GM19099 (cell line): ENCODE results near the gene IL13RA1.

ENCODE experiments used
- POLR2A ChIP-seq: IDR thresholded peaks from 3 replicates; pipeline ENCODE4 v1.6.1; 2011; ENCODE audit warnings: low read depth; ENCODE audit not compliant: insufficient read length; ENCODE audit errors: extremely low read depth

Gene IL13RA1

GRCh38 chrX:118758511-118758910 lies 31.1 kb downstream of the IL13RA1 start:
- no peak for TF ChIP-seq POLR2A

DNA sequence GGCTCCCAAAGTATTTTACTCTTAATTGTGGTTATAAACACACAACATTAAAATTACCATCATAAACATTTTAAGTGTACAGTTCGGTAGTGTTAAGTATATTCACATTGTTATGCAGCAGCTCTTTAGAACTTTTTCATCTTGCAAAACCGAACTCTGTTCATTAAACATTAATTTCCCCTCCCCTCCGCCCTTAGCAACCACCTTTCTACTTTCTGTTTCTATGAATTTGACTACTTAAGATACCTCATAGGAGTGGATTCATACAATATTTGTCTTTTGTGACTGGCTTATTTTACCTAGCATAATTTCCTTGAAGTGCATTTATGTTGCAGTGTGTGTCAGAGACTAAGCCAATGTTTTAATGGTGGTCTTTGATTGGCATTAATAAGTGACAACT lies 32.6 kb downstream of the IL13RA1 start:
- no peak for TF ChIP-seq POLR2A

- TF ChIP-seq POLR2A, result no peak
Observed at GRCh38 chrX:118761939-118762707, 34.7 kb downstream of the IL13RA1 start.

- no peak for TF ChIP-seq POLR2A
Observed at GRCh38 chrX:118763489-118763888, 36.1 kb downstream of the IL13RA1 start.

DNA sequence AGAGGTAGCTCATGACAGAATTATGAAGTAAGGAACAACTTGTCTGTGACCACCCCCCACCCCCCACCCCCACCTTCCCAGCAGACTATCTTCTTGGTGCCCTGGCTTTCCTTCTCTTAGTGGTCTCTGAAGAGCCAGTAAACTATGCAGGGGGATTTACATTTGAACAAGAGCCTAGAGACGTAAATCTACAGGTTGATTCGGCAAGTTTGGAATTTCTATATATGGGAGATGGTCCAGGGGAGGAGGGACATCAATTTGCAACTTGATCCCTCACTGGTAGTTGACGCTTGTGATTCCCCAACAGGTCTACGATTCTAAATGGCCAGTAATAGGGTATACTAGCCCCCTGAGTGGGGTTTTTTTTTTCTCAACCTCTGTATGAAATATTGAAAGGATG lies 36.7 kb downstream of the IL13RA1 start:
- TF ChIP-seq POLR2A, result no peak

GRCh38 chrX:118770133-118770760 lies 42.8 kb downstream of the IL13RA1 start:
- TF ChIP-seq POLR2A, result no peak

GRCh38 chrX:118772051-118772450 lies 44.6 kb downstream of the IL13RA1 start:
- no peak for TF ChIP-seq POLR2A

GRCh38 chrX:118773782-118774181 lies 46.4 kb downstream of the IL13RA1 start:
- no peak for TF ChIP-seq POLR2A

- no peak for TF ChIP-seq POLR2A
Observed at GRCh38 chrX:118779581-118779980, 52.2 kb downstream of the IL13RA1 start.

DNA sequence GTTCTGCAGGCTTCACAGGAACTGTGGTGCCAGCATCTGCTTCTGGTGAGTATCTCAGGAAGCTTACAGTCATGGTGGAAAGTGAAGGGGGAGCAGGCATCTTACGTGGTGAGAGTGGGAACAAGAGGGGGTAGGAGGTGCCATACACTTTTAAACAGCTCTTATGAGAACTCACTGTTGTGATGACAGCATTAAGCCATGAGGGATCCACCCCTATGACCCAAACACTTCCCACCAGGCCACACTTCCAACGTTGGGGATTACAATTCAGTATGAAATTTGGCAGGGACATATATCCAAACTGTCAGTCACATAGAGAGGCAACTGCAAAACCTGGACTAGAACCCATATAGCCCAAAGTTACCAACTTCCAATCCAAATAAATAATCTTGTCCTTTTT lies 53.1 kb downstream of the IL13RA1 start:
- TF ChIP-seq POLR2A, result no peak

DNA sequence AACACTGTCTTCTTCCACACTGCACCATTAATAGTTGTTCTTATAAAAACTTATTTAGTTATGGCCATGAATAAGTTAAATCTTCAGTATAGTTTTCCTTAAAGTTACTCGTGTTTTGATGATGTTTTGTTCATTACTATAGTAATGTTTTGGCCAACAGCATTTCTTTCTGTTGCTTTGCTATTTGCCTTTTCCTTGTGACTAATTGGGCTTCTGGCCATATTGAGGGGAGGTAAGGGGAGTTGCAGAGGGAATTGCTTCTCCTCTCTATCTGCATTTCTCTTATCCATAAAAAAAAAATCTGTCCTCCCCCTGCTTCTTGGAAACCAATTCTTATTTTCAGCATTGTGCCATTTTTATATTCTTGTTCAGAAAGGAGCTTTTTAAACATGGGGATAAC lies 53.5 kb downstream of the IL13RA1 start:
- no peak for TF ChIP-seq POLR2A

- TF ChIP-seq POLR2A, result no peak
Observed at GRCh38 chrX:118795528-118796280, 68.3 kb downstream of the IL13RA1 start.

DNA sequence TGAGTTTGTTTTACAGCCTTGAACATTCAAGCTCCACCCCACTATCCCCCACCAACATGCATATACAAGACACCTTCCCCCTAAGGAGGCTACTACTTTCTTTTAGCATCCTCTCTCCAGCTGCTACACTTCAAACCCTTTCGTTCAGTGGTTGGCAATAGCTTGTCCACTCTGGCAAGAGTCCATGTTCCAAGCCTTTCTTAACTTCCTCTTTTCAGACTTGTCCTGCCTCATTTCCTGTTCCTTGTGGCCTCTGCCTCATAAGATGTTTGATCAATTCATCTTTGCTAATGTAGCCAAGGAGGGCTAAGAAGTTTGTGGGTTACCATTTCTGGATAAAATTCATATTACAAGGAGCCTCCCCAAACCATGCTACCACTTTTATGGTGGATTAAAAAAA lies 75.5 kb downstream of the IL13RA1 start:
- TF ChIP-seq POLR2A, result no peak

GRCh38 chrX:118807151-118808017 lies 80.0 kb downstream of the IL13RA1 start:
- TF ChIP-seq POLR2A, result no peak
